Fibroblast of lung (primary cell): ENCODE data around the gene IGF2R.

Source experiments
- EZH2 ChIP-seq: IDR thresholded peaks from 2 replicates; pipeline ENCODE4 v1.5.1; 2012; ENCODE audit warnings: low read length, control low read depth, mild to moderate bottlenecking; ENCODE audit errors: missing control alignments
- TF ChIP-seq, protein P1 (sequence below), 2 donors: IDR thresholded peaks in 1 of 2; conservative IDR thresholded peaks in 1 of 2; 1 replicate in 1 of 2; 2 replicates in 1 of 2; pipeline ENCODE4 v1.5.1; 2011 to 2012; ENCODE audit warnings: low read length in 2 of 2, control low read depth in 1 of 2, inconsistent platforms in 1 of 2, low read depth in 1 of 2, mild to moderate bottlenecking in 1 of 2

DNA sequence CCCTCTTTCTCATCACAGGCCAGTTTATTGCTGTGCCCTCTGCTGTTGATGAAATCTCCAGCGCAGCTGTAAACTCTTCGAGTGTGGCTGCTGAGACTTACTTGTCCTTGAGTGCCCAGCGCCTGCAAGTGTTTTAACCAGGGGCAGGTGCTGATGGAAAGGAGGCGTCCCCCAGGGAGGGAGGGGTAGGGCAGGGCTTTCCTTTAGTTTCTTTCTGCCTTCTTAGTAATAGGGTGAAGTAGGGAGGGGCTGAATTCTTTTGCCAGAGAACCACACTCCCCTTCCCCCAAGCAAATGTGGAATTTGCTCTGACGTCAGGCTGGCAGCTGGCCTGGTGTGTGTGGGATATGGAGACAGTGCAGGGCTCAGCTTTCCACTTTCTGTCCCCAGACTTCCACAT is 61.2 kb downstream of the IGF2R start:
- TF ChIP-seq, protein P1, sequence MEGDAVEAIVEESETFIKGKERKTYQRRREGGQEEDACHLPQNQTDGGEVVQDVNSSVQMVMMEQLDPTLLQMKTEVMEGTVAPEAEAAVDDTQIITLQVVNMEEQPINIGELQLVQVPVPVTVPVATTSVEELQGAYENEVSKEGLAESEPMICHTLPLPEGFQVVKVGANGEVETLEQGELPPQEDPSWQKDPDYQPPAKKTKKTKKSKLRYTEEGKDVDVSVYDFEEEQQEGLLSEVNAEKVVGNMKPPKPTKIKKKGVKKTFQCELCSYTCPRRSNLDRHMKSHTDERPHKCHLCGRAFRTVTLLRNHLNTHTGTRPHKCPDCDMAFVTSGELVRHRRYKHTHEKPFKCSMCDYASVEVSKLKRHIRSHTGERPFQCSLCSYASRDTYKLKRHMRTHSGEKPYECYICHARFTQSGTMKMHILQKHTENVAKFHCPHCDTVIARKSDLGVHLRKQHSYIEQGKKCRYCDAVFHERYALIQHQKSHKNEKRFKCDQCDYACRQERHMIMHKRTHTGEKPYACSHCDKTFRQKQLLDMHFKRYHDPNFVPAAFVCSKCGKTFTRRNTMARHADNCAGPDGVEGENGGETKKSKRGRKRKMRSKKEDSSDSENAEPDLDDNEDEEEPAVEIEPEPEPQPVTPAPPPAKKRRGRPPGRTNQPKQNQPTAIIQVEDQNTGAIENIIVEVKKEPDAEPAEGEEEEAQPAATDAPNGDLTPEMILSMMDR (conservative IDR thresholded peaks at IDR 0.05 in 1 of 2, IDR thresholded peaks at IDR 0.05 in 1 of 2; ENCODE audit: low read depth in 1 of 2, low read length in 2 of 2), result peak in 1 of 2 donors; percentile 3
- no peak for TF ChIP-seq EZH2
